ENCODE results near the gene ARHGAP33.

ARHGAP33 gene

DNA sequence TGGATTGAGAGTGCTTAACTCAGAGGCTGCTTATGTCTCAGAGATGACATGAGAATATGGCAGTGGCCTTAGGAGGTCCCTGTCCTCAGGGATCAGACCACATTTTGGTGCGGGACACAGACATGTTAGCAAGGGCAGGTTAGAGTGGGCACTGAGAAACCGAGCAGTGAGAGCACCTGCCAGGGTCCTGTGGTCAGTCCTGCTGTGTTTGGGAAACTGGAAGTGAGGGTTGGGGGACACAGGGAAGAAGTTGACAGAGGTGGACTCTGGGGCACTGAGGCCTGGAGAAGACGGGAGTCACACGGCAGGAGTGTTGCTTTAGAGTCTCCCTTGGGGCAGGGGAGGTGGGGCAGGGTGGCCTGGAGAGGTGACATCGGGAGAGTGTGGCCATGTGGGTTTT lies 40.5 kb upstream of the ARHGAP33 start:
- Histone ChIP-seq H2AFZ (ENCODE audit: low read depth) (no peak overlapping the region), H3K27ac (no peak overlapping the region)
- TF ChIP-seq, protein P1, sequence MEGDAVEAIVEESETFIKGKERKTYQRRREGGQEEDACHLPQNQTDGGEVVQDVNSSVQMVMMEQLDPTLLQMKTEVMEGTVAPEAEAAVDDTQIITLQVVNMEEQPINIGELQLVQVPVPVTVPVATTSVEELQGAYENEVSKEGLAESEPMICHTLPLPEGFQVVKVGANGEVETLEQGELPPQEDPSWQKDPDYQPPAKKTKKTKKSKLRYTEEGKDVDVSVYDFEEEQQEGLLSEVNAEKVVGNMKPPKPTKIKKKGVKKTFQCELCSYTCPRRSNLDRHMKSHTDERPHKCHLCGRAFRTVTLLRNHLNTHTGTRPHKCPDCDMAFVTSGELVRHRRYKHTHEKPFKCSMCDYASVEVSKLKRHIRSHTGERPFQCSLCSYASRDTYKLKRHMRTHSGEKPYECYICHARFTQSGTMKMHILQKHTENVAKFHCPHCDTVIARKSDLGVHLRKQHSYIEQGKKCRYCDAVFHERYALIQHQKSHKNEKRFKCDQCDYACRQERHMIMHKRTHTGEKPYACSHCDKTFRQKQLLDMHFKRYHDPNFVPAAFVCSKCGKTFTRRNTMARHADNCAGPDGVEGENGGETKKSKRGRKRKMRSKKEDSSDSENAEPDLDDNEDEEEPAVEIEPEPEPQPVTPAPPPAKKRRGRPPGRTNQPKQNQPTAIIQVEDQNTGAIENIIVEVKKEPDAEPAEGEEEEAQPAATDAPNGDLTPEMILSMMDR (conservative IDR thresholded peaks at IDR 0.05; ENCODE audit: low read depth, low read length): no peak

DNA sequence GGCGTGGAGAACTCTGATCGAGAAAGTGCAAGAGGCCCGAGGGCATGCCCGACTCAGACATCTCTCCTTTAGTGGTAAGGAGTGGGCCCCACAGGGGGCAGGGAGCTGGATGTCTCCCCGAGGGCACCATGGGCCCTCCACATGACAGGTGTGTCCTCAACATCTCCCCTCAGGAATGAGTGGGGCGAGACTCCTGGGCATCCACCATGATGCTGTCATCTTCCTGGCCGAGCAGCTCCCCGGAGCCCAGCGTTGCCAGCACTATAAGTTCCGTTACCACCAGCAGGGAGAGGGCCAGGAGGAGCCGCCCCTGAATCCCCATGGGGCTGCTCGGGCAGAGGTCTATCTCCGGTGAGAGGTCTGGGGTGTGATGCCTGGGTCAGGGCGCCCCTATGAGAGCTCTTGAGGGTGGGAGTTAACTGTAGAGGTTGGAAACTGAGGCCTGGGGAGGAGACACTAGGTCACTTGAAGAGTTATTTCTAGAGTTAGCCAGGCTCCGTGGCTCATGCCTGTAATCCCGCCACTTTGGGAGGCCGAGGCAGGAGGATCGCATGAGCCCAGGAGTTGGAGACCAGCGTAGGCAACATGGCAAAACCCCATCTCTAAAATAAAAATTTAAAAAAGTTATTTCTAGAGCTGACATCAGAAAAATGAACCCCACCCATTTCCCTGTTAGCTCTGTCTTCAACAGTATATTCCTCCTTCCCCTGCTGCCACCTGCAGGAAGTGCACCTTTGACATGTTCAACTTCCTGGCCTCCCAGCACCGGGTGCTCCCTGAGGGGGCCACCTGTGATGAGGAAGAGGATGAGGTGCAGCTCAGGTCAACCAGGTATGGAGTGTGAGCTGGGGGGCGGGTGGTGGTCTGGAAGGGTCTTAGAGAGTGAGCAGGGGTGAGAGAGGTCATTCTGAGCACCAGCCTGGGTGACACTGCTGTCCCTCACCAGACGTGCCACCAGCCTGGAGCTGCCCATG lies 38.2 kb upstream of the ARHGAP33 start:
- H3K4me3 ChIP-seq (IDR thresholded peaks at IDR 0.05; ENCODE audit: insufficient read depth, low read depth, low read length): no peak overlapping the region
- no peaks in the 10 kb centered on the region for H3K79me2 ChIP-seq (ENCODE audit: insufficient read depth, low read depth)
- no peaks in the 10 kb centered on the region for H4K20me1 ChIP-seq (ENCODE audit: insufficient read depth)
- H3K36me3 ChIP-seq (ENCODE audit: insufficient read depth): no peaks in the 10 kb centered on the region
- no peak overlapping the region for H3K4me2 ChIP-seq
- TF ChIP-seq, protein P1 (conservative IDR thresholded peaks at IDR 0.05; ENCODE audit: low read depth, low read length): peak; percentile 32; the same call in 1 of the 2 replicates
- no peaks in the 10 kb centered on the region for H3K27me3 ChIP-seq (ENCODE audit: insufficient read depth, low read depth)
- H3K4me1 ChIP-seq (ENCODE audit: low read depth, poor library complexity, severe bottlenecking): peaks cover 19% of the 10 kb centered on the region
- no peak overlapping the region for H3K27ac ChIP-seq
- no peak overlapping the region for H2AFZ ChIP-seq (ENCODE audit: low read depth)
- no peak overlapping the region for H3K9ac ChIP-seq

More for the DNA sequence above, 40.5 kb upstream of the ARHGAP33 start:
- Histone ChIP-seq H3K36me3 (ENCODE audit: insufficient read depth) (0 out of 2 replicates have a peak, but pooled peaks cover 5% of the 10 kb centered on the region), H3K27me3 (ENCODE audit: insufficient read depth, low read depth) (no peaks in the 10 kb centered on the region), H3K4me1 (ENCODE audit: low read depth, poor library complexity, severe bottlenecking) (peaks cover 9% of the 10 kb centered on the region), H4K20me1 (ENCODE audit: insufficient read depth) (no peaks in the 10 kb centered on the region), H3K9ac (no peak overlapping the region), H3K4me3 (IDR thresholded peaks at IDR 0.05; ENCODE audit: insufficient read depth, low read depth, low read length) (no peak overlapping the region), H3K4me2 (no peak overlapping the region), H3K79me2 (ENCODE audit: insufficient read depth, low read depth) (no peaks in the 10 kb centered on the region)

DNA sequence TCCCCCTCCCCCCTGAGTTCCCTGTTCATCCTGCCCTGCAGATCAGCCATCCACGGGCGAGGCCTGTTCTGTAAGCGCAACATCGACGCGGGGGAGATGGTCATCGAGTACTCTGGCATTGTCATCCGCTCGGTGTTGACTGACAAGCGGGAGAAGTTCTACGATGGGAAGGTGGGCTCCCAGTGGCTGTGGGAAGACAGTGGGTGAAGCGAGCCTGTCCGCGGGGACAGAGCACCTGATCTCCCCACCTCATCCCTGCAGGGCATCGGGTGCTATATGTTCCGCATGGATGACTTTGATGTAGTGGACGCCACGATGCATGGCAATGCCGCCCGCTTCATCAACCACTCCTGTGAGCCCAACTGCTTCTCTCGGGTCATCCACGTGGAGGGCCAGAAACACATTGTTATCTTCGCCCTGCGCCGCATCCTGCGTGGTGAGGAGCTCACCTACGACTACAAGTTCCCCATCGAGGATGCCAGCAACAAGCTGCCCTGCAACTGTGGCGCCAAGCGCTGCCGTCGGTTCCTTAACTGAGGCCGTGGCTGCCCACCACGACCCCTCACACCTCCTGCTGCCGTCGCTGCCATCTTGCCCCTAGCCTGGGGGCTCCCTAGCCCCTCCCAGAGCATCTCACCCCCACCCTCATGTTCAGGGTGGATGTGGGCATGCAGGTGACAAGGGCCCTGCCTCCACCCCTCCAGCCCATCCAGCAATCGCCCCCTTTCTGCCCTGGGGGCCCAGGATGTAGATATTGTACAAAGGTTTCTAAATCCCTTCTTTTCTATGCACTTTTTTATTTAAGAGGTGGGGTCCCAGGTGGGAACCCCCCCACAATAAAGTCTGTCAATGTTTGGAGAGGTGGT lies 37.1 kb upstream of the ARHGAP33 start:
- no peak overlapping the region for H2AFZ ChIP-seq (ENCODE audit: low read depth)
- H3K9ac ChIP-seq: no peak overlapping the region
- peaks cover 29% of the 10 kb centered on the region for H3K4me1 ChIP-seq (ENCODE audit: low read depth, poor library complexity, severe bottlenecking)
- H3K27me3 ChIP-seq (ENCODE audit: insufficient read depth, low read depth): no peaks in the 10 kb centered on the region
- no peak overlapping the region for H3K4me3 ChIP-seq (IDR thresholded peaks at IDR 0.05; ENCODE audit: insufficient read depth, low read depth, low read length)
- TF ChIP-seq, protein P1 (conservative IDR thresholded peaks at IDR 0.05; ENCODE audit: low read depth, low read length): no peak
- no peak overlapping the region for H3K4me2 ChIP-seq
- H4K20me1 ChIP-seq (ENCODE audit: insufficient read depth): no peaks in the 10 kb centered on the region
- no peaks in the 10 kb centered on the region for H3K79me2 ChIP-seq (ENCODE audit: insufficient read depth, low read depth)
- H3K27ac ChIP-seq: no peak overlapping the region
- H3K36me3 ChIP-seq (ENCODE audit: insufficient read depth): no peaks in the 10 kb centered on the region

DNA sequence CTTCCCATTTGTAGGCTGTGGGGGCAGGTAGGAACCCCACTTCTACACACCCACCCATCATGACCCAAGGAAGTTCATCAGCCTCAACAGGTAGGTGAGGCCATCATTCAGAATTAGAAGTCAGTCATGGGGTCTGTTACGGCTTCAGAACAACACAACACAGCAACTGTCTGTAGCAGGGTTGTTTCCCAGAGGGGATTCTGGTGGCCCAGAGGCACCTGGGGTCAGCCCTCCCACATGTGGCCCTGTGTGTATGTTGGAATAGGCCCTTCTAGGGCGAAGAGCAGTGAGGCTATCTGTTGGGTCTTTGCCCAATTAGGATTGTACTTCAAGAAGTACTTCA lies 36.5 kb upstream of the ARHGAP33 start:
- no peaks in the 10 kb centered on the region for H3K79me2 ChIP-seq (ENCODE audit: insufficient read depth, low read depth)
- H2AFZ ChIP-seq (ENCODE audit: low read depth): no peak overlapping the region
- no peak overlapping the region for H3K27ac ChIP-seq
- no peak overlapping the region for H3K9ac ChIP-seq
- TF ChIP-seq, protein P1 (conservative IDR thresholded peaks at IDR 0.05; ENCODE audit: low read depth, low read length): no peak
- no peak overlapping the region for H3K4me3 ChIP-seq (IDR thresholded peaks at IDR 0.05; ENCODE audit: insufficient read depth, low read depth, low read length)
- H3K27me3 ChIP-seq (ENCODE audit: insufficient read depth, low read depth): no peaks in the 10 kb centered on the region
- peaks cover 35% of the 10 kb centered on the region for H3K4me1 ChIP-seq (ENCODE audit: low read depth, poor library complexity, severe bottlenecking)
- H4K20me1 ChIP-seq (ENCODE audit: insufficient read depth): no peaks in the 10 kb centered on the region
- H3K4me2 ChIP-seq: no peak overlapping the region
- H3K36me3 ChIP-seq (ENCODE audit: insufficient read depth): no peaks in the 10 kb centered on the region

All from KMS-11 (cell line).